HG03342 (cell line): ENCODE results near the gene TSHZ3.

Source experiments
- ATAC-seq: cut with Tn5 transposase; IDR thresholded peaks from one replicate; pipeline ENCODE4 v1.9.1; 2021; ENCODE audit warnings: mild to moderate bottlenecking, moderate library complexity; ENCODE audit not compliant: unreplicated experiment

The TSHZ3 gene

GRCh38 chr19:31315652-31316051, 33.6 kb downstream of the TSHZ3 start:
- no peak for ATAC-seq

- no peak for ATAC-seq
Measured at GRCh38 chr19:31314849-31315629, 34.2 kb downstream of the TSHZ3 start.

GRCh38 chr19:31314156-31314555, 35.1 kb downstream of the TSHZ3 start:
- ATAC-seq: no peak

- no peak for ATAC-seq
Measured at GRCh38 chr19:31313291-31314030, 35.8 kb downstream of the TSHZ3 start.

GRCh38 chr19:31312677-31313244, 36.5 kb downstream of the TSHZ3 start:
- no peak for ATAC-seq

GRCh38 chr19:31312009-31312676, 37.1 kb downstream of the TSHZ3 start:
- ATAC-seq: no peak

GRCh38 chr19:31310432-31311133, 38.7 kb downstream of the TSHZ3 start:
- ATAC-seq: no peak

GRCh38 chr19:31308781-31309180, 40.5 kb downstream of the TSHZ3 start:
- no peak for ATAC-seq

- ATAC-seq: no peak
Measured at GRCh38 chr19:31307071-31307669, 42.1 kb downstream of the TSHZ3 start.

GRCh38 chr19:31306006-31306753, 43.1 kb downstream of the TSHZ3 start:
- ATAC-seq: no peak

- no peak for ATAC-seq
Measured at GRCh38 chr19:31304831-31305312, 44.4 kb downstream of the TSHZ3 start.

- ATAC-seq: no peak
Measured at GRCh38 chr19:31303262-31303815, 45.9 kb downstream of the TSHZ3 start.

- ATAC-seq: no peak
Measured at GRCh38 chr19:31301306-31301980, 47.8 kb downstream of the TSHZ3 start.

GRCh38 chr19:31300422-31300821, 48.8 kb downstream of the TSHZ3 start:
- no peak for ATAC-seq

- ATAC-seq: no peak
Measured at GRCh38 chr19:31299665-31300064, 49.6 kb downstream of the TSHZ3 start.

- no peak for ATAC-seq
Measured at GRCh38 chr19:31297991-31298390, 51.2 kb downstream of the TSHZ3 start.

GRCh38 chr19:31296741-31297390, 52.4 kb downstream of the TSHZ3 start:
- ATAC-seq: no peak

GRCh38 chr19:31294189-31294588, 55.0 kb downstream of the TSHZ3 start:
- no peak for ATAC-seq
